Measurements from ENCODE around the gene HAS3. TPM values are rescaled to one million over a fixed set of nuclear protein-coding genes. Genes with fewer than 3 reads are reported as not detected.

HAS3 gene
- total RNA-seq, 1 experiment from 2014 or later = 6.9 TPM

DNA sequence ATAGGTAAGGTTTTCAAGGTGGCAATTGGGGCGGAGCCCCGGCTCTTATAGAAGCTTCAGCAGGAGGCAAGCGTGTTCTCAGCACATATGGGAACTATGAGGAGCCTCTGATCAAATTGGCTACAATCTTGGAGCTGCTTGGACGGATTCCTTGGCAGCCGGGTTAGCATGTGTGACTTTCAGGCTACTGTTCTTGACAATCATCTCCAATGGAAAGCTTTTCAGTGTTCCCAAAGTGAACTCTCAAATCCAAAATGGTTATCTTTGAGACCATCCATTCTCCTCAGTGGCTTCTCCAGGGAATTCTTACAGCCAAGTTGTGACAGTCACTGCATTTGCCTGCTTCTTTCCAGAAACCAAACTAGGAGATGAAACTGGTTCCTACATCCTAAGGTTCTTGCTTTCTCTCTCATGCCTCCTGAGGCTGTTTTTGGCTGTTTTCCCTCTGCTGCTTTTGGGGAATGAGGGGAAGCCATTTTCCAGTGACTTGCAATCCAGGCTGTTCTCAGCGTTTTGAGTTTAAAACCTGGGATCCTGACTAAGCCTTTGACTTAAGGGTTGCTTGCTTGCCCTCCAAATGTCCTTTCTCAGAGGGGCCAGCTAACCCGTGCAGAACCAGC, 10.9 kb downstream of the HAS3 start:
- Histone ChIP-seq H3K36me3 (ENCODE audit: control insufficient read depth, insufficient read depth, low read length) (peaks cover 4% of the 10 kb centered on the region), H3K27me3 (ENCODE audit: control insufficient read depth, insufficient read depth, low read length) (no peaks in the 10 kb centered on the region), H3K4me3 (ENCODE audit: low read depth in 2 of 2, low read length in 2 of 2) (no peak overlapping the region), H3K9me3 (ENCODE audit: control insufficient read depth, insufficient read depth, low read depth, low read length) (no peaks in the 10 kb centered on the region), H3K4me1 (ENCODE audit: control insufficient read depth, insufficient read depth, low read length) (0 out of 2 replicates have a peak, but pooled peaks cover 2% of the 10 kb centered on the region), H3K27ac (ENCODE audit: low read length) (no peak overlapping the region)
- ChIA-PET CTCF (no interaction called here), POLR2A (no interaction called here)
- TF ChIP-seq, protein P1, sequence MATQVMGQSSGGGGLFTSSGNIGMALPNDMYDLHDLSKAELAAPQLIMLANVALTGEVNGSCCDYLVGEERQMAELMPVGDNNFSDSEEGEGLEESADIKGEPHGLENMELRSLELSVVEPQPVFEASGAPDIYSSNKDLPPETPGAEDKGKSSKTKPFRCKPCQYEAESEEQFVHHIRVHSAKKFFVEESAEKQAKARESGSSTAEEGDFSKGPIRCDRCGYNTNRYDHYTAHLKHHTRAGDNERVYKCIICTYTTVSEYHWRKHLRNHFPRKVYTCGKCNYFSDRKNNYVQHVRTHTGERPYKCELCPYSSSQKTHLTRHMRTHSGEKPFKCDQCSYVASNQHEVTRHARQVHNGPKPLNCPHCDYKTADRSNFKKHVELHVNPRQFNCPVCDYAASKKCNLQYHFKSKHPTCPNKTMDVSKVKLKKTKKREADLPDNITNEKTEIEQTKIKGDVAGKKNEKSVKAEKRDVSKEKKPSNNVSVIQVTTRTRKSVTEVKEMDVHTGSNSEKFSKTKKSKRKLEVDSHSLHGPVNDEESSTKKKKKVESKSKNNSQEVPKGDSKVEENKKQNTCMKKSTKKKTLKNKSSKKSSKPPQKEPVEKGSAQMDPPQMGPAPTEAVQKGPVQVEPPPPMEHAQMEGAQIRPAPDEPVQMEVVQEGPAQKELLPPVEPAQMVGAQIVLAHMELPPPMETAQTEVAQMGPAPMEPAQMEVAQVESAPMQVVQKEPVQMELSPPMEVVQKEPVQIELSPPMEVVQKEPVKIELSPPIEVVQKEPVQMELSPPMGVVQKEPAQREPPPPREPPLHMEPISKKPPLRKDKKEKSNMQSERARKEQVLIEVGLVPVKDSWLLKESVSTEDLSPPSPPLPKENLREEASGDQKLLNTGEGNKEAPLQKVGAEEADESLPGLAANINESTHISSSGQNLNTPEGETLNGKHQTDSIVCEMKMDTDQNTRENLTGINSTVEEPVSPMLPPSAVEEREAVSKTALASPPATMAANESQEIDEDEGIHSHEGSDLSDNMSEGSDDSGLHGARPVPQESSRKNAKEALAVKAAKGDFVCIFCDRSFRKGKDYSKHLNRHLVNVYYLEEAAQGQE (IDR thresholded peaks at IDR 0.05; ENCODE audit: insufficient read depth in 1 of 2, low read depth in 2 of 2, low read length in 1 of 2) = no peak
- no peak for TF ChIP-seq TCF7L2 (IDR thresholded peaks at IDR 0.05; ENCODE audit: low read depth, low read length)
- DNase-seq (ENCODE audit: low read depth, low spot score) (no peak), ATAC-seq (no peak)
- intact Hi-C loops (cut with micrococcal nuclease; ENCODE audit: unreplicated experiment) = loop anchor here (10.0 kb wide), 1 partner anchor 262 kb away; no protein-coding TSS in a partner anchor
- no TSS peak for BruUV-seq (replicated peaks)
- in situ Hi-C loops (cut with HindIII; ENCODE audit: low pct_unique_long_range_greater_than_20kb, low sequenced_read_pairs) = no loop called here

DNA sequence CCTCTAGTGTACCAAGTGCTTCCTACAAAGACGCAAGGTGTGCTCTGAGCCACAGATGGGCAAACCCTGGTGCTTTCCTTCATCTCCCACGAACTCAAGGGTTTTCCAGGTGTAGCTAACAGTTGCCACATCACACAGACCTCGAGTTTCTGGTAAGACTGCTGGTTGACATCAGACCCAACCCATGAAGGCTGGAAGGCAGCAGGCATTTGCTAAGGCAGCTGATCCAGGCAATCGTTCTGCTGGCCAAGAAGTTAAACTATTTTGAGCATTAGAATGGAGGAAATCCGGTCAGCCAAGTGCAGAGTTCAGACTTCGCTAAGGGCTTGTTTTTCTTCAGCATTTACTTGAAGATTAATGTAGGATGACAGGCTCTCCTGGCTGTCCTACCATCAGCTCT, 11.5 kb downstream of the HAS3 start:
- H3K4me1 ChIP-seq (ENCODE audit: control insufficient read depth, insufficient read depth, low read length) = 0 out of 2 replicates have a peak, but pooled peaks cover 2% of the 10 kb centered on the region
- no peak overlapping the region for H3K4me3 ChIP-seq (ENCODE audit: low read depth in 2 of 2, low read length in 2 of 2)
- no TSS peak for BruUV-seq (replicated peaks)
- in situ Hi-C loops (cut with HindIII; ENCODE audit: low pct_unique_long_range_greater_than_20kb, low sequenced_read_pairs) (no loop called here), intact Hi-C loops (cut with micrococcal nuclease; ENCODE audit: unreplicated experiment) (loop anchor here (10.0 kb wide), 1 partner anchor 262 kb away; no protein-coding TSS in a partner anchor)
- DNase-seq (ENCODE audit: low read depth, low spot score) (no peak), ATAC-seq (no peak)
- ChIA-PET POLR2A (no interaction called here), CTCF (no interaction called here)
- no peak overlapping the region for H3K27ac ChIP-seq (ENCODE audit: low read length)
- H3K9me3 ChIP-seq (ENCODE audit: control insufficient read depth, insufficient read depth, low read depth, low read length) = no peaks in the 10 kb centered on the region
- peaks cover 4% of the 10 kb centered on the region for H3K36me3 ChIP-seq (ENCODE audit: control insufficient read depth, insufficient read depth, low read length)
- TF ChIP-seq, protein P1 (IDR thresholded peaks at IDR 0.05; ENCODE audit: insufficient read depth in 1 of 2, low read depth in 2 of 2, low read length in 1 of 2) = no peak
- TF ChIP-seq POLR2AphosphoS5 (IDR thresholded peaks at IDR 0.05; ENCODE audit: low read depth, low read length) (no peak), TCF7L2 (IDR thresholded peaks at IDR 0.05; ENCODE audit: low read depth, low read length) (no peak), SIN3A (IDR thresholded peaks at IDR 0.05; ENCODE audit: borderline replicate concordance, insufficient read depth, low read depth, low read length) (no peak)
- TF ChIP-seq, protein P2, sequence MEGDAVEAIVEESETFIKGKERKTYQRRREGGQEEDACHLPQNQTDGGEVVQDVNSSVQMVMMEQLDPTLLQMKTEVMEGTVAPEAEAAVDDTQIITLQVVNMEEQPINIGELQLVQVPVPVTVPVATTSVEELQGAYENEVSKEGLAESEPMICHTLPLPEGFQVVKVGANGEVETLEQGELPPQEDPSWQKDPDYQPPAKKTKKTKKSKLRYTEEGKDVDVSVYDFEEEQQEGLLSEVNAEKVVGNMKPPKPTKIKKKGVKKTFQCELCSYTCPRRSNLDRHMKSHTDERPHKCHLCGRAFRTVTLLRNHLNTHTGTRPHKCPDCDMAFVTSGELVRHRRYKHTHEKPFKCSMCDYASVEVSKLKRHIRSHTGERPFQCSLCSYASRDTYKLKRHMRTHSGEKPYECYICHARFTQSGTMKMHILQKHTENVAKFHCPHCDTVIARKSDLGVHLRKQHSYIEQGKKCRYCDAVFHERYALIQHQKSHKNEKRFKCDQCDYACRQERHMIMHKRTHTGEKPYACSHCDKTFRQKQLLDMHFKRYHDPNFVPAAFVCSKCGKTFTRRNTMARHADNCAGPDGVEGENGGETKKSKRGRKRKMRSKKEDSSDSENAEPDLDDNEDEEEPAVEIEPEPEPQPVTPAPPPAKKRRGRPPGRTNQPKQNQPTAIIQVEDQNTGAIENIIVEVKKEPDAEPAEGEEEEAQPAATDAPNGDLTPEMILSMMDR (IDR thresholded peaks at IDR 0.05) = no peak
- H3K27me3 ChIP-seq (ENCODE audit: control insufficient read depth, insufficient read depth, low read length) = no peaks in the 10 kb centered on the region
